ENCODE results near the gene DPYSL4.

Gene DPYSL4

GRCh38 chr10:132144086-132144485, 42.7 kb upstream of the DPYSL4 start:
- no peak for TF ChIP-seq CTCF (IDR thresholded peaks at IDR 0.05)
- DNase-seq, result peak in 1 of 2 donors; percentile 59
- H3K27ac ChIP-seq, result no peak overlapping the region
- peaks cover 0 to 4% (median 0%) of the 10 kb centered on the region in 3 donors for H3K36me3 ChIP-seq
- peaks cover 0 to 30% of the 10 kb centered on the region in 2 donors for H3K27me3 ChIP-seq
- intact Hi-C loops (cut with DNase I; ENCODE audit: low total_unique reads), result loop anchor here (5.0 kb wide), 1 partner anchor 257 kb away; no protein-coding TSS in a partner anchor
- H3K4me1 ChIP-seq, result peaks cover 0 to 10% (median 0%) of the 10 kb centered on the region in 4 donors
- no peaks in the 10 kb centered on the region for H3K9me3 ChIP-seq
- H3K4me3 ChIP-seq, result no peak overlapping the region

- peaks cover 0 to 28% of the 10 kb centered on the region in 2 donors for H3K27me3 ChIP-seq
- TF ChIP-seq CTCF (IDR thresholded peaks at IDR 0.05), result no peak
- no peak overlapping the region for H3K4me3 ChIP-seq
- peak in 1 of 2 donors; percentile 50 for DNase-seq
- H3K36me3 ChIP-seq, result peaks cover 0 to 6% (median 0%) of the 10 kb centered on the region in 3 donors
- intact Hi-C loops (cut with DNase I; ENCODE audit: low total_unique reads), result no loop called here
- H3K9me3 ChIP-seq, result no peaks in the 10 kb centered on the region
- H3K4me1 ChIP-seq, result peaks cover 0 to 10% (median 0%) of the 10 kb centered on the region in 4 donors
- H3K27ac ChIP-seq, result no peak overlapping the region
Measured at GRCh38 chr10:132145002-132145401, 41.7 kb upstream of the DPYSL4 start.

DNA sequence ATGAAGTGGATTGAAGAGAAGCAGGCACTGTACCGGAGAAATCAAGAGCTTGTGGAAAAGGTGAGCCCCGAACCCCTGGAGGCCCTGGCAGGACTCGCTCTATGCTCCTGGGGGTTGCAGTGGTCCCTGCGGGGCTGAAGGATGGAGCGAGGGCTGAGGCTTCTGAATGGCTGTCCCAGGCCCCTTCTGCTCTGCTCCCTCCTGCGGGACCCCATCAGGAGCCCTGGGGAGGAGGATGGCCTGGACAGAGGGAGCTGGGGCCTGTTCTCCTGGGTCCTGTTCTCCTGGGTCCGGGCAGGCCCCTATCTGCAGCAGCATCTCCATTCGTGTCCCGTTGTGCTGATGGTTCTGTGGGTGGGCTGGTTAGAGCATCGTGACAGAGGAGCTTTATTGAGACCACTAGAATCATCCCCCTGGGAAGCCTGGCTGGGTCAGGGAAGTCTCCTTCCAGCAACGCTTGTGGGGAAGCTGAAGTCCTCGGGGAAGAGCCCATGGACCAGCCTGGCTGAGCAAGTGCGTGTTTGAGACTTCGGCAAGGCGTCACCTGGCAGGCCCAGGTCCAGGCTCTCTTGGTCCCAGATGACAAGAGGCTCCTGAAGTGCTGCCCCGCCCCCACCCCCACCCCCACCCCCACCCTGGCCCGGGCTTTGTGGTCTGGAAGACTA, 41.1 kb upstream of the DPYSL4 start:
- no peak overlapping the region for H3K4me3 ChIP-seq
- H3K9me3 ChIP-seq, result no peaks in the 10 kb centered on the region
- H3K4me1 ChIP-seq, result peaks cover 0 to 10% (median 0%) of the 10 kb centered on the region in 4 donors
- DNase-seq, result peak in 1 of 2 donors; percentile 45
- peaks cover 0 to 7% (median 0%) of the 10 kb centered on the region in 3 donors for H3K36me3 ChIP-seq
- TF ChIP-seq CTCF (IDR thresholded peaks at IDR 0.05), result no peak
- intact Hi-C loops (cut with DNase I; ENCODE audit: low total_unique reads), result no loop called here
- H3K27me3 ChIP-seq, result peaks cover 0 to 24% of the 10 kb centered on the region in 2 donors
- H3K27ac ChIP-seq, result no peak overlapping the region

DNA sequence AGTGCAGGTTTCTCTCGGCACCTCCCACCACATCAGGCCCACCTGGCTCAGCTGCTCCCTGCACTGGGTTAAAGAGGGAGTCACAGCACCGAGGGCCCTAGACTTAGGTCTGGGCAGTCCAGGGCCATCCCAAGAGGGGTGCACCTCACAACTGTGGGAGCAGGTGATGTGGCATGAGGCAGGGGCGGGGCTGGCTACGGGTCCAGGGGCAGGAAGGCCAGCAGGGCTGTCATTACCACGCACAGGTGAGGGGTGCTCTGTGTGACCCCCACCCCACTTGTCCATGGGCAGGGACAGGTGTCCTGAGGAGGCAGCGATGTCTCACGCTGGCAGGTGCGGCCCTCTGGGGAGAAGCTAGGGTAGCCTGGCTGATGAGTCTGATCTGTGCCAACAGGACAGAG, 40.5 kb upstream of the DPYSL4 start:
- no peak overlapping the region for H3K27ac ChIP-seq
- H3K4me1 ChIP-seq, result peaks cover 0 to 10% (median 0%) of the 10 kb centered on the region in 4 donors
- peak in 1 of 2 donors; percentile 62 for DNase-seq
- TF ChIP-seq CTCF (IDR thresholded peaks at IDR 0.05), result no peak
- intact Hi-C loops (cut with DNase I; ENCODE audit: low total_unique reads), result no loop called here
- H3K9me3 ChIP-seq, result no peaks in the 10 kb centered on the region
- H3K36me3 ChIP-seq, result peaks cover 0 to 7% (median 0%) of the 10 kb centered on the region in 3 donors
- H3K4me3 ChIP-seq, result no peak overlapping the region
- peaks cover 0 to 18% of the 10 kb centered on the region in 2 donors for H3K27me3 ChIP-seq

DNA sequence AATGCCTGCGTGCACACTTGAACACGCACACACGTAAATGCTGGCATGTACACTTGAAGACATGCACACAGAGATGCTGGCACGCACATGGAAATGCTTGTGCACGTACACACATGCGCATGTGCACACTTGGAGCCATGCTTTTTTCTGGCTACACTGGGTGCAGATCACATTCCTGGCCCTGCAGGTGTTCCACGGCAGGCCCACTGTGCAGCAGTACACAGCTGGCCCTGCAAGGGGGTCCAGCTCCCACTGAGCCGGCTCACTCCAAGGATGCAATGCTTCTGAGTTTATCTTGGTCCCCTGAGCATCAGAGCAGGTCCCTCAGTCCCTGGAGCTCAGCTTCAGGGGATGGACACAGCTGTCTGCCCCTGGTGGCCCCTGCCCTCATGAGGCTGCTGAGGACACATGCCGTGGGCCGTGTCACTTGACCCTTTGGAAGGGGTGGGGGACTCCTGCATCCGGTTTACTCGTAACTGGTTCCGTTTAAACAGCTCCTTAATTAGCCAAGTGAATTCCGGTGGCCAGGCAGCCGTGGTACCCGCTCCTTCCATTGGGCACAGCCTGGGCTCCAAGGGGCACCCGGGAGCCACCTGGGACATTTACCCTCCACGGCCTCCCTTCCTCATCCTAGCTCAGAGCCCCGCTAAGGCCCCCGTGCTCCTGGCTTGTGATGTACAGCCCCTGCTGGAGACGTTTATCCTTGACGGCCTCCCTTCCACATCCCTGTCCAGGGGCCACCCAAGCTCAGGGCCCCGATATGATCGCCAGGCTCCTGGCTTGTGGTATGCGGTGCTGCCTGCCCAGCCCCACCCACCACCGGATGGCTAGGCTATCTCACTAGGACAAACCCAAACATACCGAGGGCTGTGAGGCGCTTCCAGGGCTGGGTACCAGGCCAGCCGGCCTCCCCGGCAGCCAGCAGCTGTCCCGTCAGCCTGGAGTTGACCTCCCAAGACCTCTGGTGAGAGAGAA, 39.5 kb upstream of the DPYSL4 start:
- Histone ChIP-seq H3K4me1 (peaks cover 0 to 8% (median 0%) of the 10 kb centered on the region in 4 donors), H3K27ac (no peak overlapping the region), H3K36me3 (peaks cover 0 to 7% (median 0%) of the 10 kb centered on the region in 3 donors), H3K4me3 (no peak overlapping the region), H3K27me3 (peaks cover 0 to 8% of the 10 kb centered on the region in 2 donors), H3K9me3 (no peaks in the 10 kb centered on the region)
- intact Hi-C loops (cut with DNase I; ENCODE audit: low total_unique reads), result no loop called here
- peak in 1 of 2 donors; percentile 50 for DNase-seq
- no peak for TF ChIP-seq CTCF (IDR thresholded peaks at IDR 0.05)
